HEK293T (cell line): ENCODE measurements around the gene KCNK4.

Experiments
- BHLHE40 ChIP-seq: fragments of 450-650 bp; IDR thresholded peaks from 2 replicates; pipeline ENCODE4 v1.6.1; 2016; ENCODE audit warnings: mild to moderate bottlenecking, moderate library complexity, borderline replicate concordance
- ELF4 ChIP-seq: fragments of 450-650 bp; IDR thresholded peaks from 2 replicates; pipeline ENCODE4 v1.6.1; 2017; ENCODE audit warnings: antibody characterized with exemption
- FOXK2 ChIP-seq: fragments of 450-650 bp; IDR thresholded peaks from 2 replicates; pipeline ENCODE4 v1.6.1; 2016; ENCODE audit warnings: mild to moderate bottlenecking
- FOXM1 ChIP-seq: fragments of 450-650 bp; IDR thresholded peaks from 2 replicates; pipeline ENCODE4 v1.6.1; 2017; ENCODE audit warnings: mild to moderate bottlenecking, borderline replicate concordance
- HDGF ChIP-seq: fragments of 450-650 bp; IDR thresholded peaks from 2 replicates; pipeline ENCODE4 v1.6.1; 2017; ENCODE audit warnings: antibody characterized with exemption, borderline replicate concordance
- L3MBTL2 ChIP-seq: fragments of 450-650 bp; conservative IDR thresholded peaks from 2 replicates; pipeline ENCODE4 v1.6.1; 2016; ENCODE audit warnings: mild to moderate bottlenecking
- SP1 ChIP-seq: fragments of 450-650 bp; IDR thresholded peaks from 2 replicates; pipeline ENCODE4 v1.6.1; 2017
- ZNF384 ChIP-seq: fragments of 450-650 bp; IDR thresholded peaks from 2 replicates; pipeline ENCODE4 v1.6.1; 2016
- TF ChIP-seq, protein P1 (sequence below): fragments of 450-650 bp; IDR thresholded peaks from 2 replicates; pipeline ENCODE4 v1.6.1; 2016

GRCh38 chr11:64306876-64307622 lies 15.9 kb downstream of the KCNK4 start:
- TF ChIP-seq ELF4: no peak
- TF ChIP-seq FOXM1: no peak
- TF ChIP-seq, protein P1, sequence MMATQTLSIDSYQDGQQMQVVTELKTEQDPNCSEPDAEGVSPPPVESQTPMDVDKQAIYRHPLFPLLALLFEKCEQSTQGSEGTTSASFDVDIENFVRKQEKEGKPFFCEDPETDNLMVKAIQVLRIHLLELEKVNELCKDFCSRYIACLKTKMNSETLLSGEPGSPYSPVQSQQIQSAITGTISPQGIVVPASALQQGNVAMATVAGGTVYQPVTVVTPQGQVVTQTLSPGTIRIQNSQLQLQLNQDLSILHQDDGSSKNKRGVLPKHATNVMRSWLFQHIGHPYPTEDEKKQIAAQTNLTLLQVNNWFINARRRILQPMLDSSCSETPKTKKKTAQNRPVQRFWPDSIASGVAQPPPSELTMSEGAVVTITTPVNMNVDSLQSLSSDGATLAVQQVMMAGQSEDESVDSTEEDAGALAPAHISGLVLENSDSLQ: no peak
- no peak for TF ChIP-seq BHLHE40
- TF ChIP-seq FOXK2: no peak
- TF ChIP-seq ZNF384: no peak
- no peak for TF ChIP-seq HDGF
- TF ChIP-seq SP1: no peak
- no peak for TF ChIP-seq L3MBTL2
